Duodenal mucosa (tissue), 2 donors: ENCODE measurements around the gene CIITA.
"Not testable (repeated sequence)": the region's sequence is repeated elsewhere in the genome, so short reads cannot be mapped to it uniquely, and the experiment has no call there.

Experiments used
- H3K27ac ChIP-seq: one replicate; pipeline ENCODE4 v1.7.0; 2013; ENCODE audit warnings: low read depth, low read length
- H3K27me3 ChIP-seq, 2 donors: one replicate each; pipeline ENCODE4 v1.7.0; 2013; ENCODE audit warnings: low read length in 2 of 2, control low read depth in 1 of 2; ENCODE audit not compliant: insufficient read depth in 2 of 2, control insufficient read depth in 1 of 2
- H3K36me3 ChIP-seq, 2 donors: one replicate each; pipeline ENCODE4 v1.7.0; 2013; ENCODE audit warnings: low read length in 2 of 2, control low read depth in 1 of 2; ENCODE audit not compliant: insufficient read depth in 2 of 2, control insufficient read depth in 1 of 2
- H3K4me1 ChIP-seq, 2 donors: one replicate each; pipeline ENCODE4 v1.7.0; 2013; ENCODE audit warnings: low read length in 2 of 2, control low read depth in 1 of 2; ENCODE audit not compliant: insufficient read depth in 2 of 2, control insufficient read depth in 1 of 2
- H3K4me3 ChIP-seq, 2 donors: one replicate each; pipeline ENCODE4 v1.7.0; 2013; ENCODE audit warnings: low read length in 2 of 2, low read depth in 1 of 2
- H3K9ac ChIP-seq, 2 donors: one replicate each; pipeline ENCODE4 v1.7.0; 2013; ENCODE audit warnings: low read length in 2 of 2, low read depth in 1 of 2
- H3K9me3 ChIP-seq, 2 donors: one replicate each; pipeline ENCODE4 v1.7.0; 2013; ENCODE audit warnings: low read length in 2 of 2, control low read depth in 1 of 2; ENCODE audit not compliant: control insufficient read depth in 1 of 2

CIITA gene, protein sequence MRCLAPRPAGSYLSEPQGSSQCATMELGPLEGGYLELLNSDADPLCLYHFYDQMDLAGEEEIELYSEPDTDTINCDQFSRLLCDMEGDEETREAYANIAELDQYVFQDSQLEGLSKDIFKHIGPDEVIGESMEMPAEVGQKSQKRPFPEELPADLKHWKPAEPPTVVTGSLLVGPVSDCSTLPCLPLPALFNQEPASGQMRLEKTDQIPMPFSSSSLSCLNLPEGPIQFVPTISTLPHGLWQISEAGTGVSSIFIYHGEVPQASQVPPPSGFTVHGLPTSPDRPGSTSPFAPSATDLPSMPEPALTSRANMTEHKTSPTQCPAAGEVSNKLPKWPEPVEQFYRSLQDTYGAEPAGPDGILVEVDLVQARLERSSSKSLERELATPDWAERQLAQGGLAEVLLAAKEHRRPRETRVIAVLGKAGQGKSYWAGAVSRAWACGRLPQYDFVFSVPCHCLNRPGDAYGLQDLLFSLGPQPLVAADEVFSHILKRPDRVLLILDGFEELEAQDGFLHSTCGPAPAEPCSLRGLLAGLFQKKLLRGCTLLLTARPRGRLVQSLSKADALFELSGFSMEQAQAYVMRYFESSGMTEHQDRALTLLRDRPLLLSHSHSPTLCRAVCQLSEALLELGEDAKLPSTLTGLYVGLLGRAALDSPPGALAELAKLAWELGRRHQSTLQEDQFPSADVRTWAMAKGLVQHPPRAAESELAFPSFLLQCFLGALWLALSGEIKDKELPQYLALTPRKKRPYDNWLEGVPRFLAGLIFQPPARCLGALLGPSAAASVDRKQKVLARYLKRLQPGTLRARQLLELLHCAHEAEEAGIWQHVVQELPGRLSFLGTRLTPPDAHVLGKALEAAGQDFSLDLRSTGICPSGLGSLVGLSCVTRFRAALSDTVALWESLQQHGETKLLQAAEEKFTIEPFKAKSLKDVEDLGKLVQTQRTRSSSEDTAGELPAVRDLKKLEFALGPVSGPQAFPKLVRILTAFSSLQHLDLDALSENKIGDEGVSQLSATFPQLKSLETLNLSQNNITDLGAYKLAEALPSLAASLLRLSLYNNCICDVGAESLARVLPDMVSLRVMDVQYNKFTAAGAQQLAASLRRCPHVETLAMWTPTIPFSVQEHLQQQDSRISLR

DNA sequence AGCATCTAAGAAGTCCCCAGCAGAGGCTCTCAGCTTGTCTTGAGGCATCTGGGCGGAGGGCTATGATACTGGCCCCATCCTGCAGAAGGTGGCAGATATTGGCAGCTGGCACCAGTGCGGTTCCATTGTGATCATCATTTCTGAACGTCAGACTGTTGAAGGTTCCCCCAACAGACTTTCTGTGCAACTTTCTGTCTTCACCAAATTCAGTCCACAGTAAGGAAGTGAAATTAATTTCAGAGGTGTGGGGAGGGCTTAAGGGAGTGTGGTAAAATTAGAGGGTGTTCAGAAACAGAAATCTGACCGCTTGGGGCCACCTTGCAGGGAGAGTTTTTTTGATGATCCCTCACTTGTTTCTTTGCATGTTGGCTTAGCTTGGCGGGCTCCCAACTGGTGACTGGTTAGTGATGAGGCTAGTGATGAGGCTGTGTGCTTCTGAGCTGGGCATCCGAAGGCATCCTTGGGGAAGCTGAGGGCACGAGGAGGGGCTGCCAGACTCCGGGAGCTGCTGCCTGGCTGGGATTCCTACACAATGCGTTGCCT is at the start of gene CIITA:
Gene CIITA, plus strand, starts transcription at position 404 of the 543 bp plus-strand sequence. Its CDS starts 129 bp downstream, at position 533.
- H3K4me1 ChIP-seq = peaks cover 46 to 51% of the 10 kb centered on the region in 2 donors
- H3K4me3 ChIP-seq = peak within 1 kb of the TSS; percentile 87 to 88
- H3K9ac ChIP-seq = peak within 1 kb of the TSS; percentile 69 to 86
- no peaks in the 10 kb centered on the region for H3K36me3 ChIP-seq
- no peaks in the 10 kb centered on the region for H3K9me3 ChIP-seq
- H3K27ac ChIP-seq = no peak within 1 kb of the TSS
- H3K27me3 ChIP-seq = peaks cover 0 to 5% of the 10 kb centered on the region in 2 donors

GRCh38 chr16:10827691-10828341 is 49.2 kb upstream of the CIITA start:
- no peaks in the 10 kb centered on the region for H3K36me3 ChIP-seq
- peak overlapping the region; percentile 80 for H3K27ac ChIP-seq
- peaks cover 25 to 26% of the 10 kb centered on the region in 2 donors for H3K4me1 ChIP-seq
- no peaks in the 10 kb centered on the region for H3K9me3 ChIP-seq
- no peak overlapping the region for H3K4me3 ChIP-seq
- peak overlapping the region in 1 of 2 donors; percentile 44 for H3K9ac ChIP-seq
- H3K27me3 ChIP-seq = no peaks in the 10 kb centered on the region

- Histone ChIP-seq H3K4me1 (peaks cover 28 to 29% of the 10 kb centered on the region in 2 donors), H3K4me3 (peak overlapping the region; percentile 44 to 59), H3K27ac (peak overlapping the region; percentile 80), H3K9me3 (no peaks in the 10 kb centered on the region), H3K9ac (peak overlapping the region; percentile 3 to 44), H3K36me3 (no peaks in the 10 kb centered on the region), H3K27me3 (no peaks in the 10 kb centered on the region)
Measured at GRCh38 chr16:10828851-10829366, 48.1 kb upstream of the CIITA start.

GRCh38 chr16:10829390-10830098 is 47.5 kb upstream of the CIITA start:
- H3K9me3 ChIP-seq, H3K36me3 ChIP-seq, H3K27me3 ChIP-seq: not testable (repeated sequence)
- Histone ChIP-seq H3K4me3 (peak overlapping the region in 1 of 2 donors; percentile 59), H3K9ac (peak overlapping the region in 1 of 2 donors; percentile 44), H3K4me1 (peaks cover 32 to 35% of the 10 kb centered on the region in 2 donors), H3K27ac (peak overlapping the region; percentile 80)

- H3K27me3 ChIP-seq, H3K9me3 ChIP-seq, H3K36me3 ChIP-seq, H3K9ac ChIP-seq, H3K4me3 ChIP-seq: not testable (repeated sequence)
- peak overlapping the region; percentile 42 for H3K27ac ChIP-seq
- peaks cover 35 to 38% of the 10 kb centered on the region in 2 donors for H3K4me1 ChIP-seq
Measured at GRCh38 chr16:10830240-10830639, 46.8 kb upstream of the CIITA start.

GRCh38 chr16:10831894-10832886 is 44.8 kb upstream of the CIITA start:
- Histone ChIP-seq H3K27ac (no peak overlapping the region), H3K36me3 (no peaks in the 10 kb centered on the region), H3K9me3 (no peaks in the 10 kb centered on the region), H3K4me3 (no peak overlapping the region), H3K9ac (no peak overlapping the region), H3K4me1 (peaks cover 30 to 31% of the 10 kb centered on the region in 2 donors), H3K27me3 (no peaks in the 10 kb centered on the region)

DNA sequence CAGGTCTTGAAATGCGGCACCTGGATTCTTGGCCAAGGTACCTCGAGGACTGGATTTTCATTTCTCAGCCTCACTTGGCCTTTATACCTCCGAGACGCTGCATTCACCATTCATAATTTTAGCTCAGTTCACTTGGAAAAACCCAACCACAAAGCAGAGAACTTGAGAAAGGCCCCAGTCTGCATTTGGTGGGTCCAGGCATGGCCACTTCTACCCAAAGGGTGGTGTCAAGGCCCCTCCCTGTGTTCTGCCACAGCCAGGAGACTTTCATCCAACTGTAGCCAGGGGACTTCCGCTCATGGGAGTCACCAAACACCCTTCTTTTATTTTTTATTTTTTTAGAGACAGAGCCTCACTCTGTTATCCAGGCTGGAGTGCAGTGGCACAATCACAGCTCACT is 43.7 kb upstream of the CIITA start:
- peaks cover 21 to 23% of the 10 kb centered on the region in 2 donors for H3K4me1 ChIP-seq
- H3K27ac ChIP-seq = no peak overlapping the region
- no peak overlapping the region for H3K4me3 ChIP-seq
- no peak overlapping the region for H3K9ac ChIP-seq
- no peaks in the 10 kb centered on the region for H3K36me3 ChIP-seq
- H3K27me3 ChIP-seq = no peaks in the 10 kb centered on the region
- H3K9me3 ChIP-seq = no peaks in the 10 kb centered on the region

DNA sequence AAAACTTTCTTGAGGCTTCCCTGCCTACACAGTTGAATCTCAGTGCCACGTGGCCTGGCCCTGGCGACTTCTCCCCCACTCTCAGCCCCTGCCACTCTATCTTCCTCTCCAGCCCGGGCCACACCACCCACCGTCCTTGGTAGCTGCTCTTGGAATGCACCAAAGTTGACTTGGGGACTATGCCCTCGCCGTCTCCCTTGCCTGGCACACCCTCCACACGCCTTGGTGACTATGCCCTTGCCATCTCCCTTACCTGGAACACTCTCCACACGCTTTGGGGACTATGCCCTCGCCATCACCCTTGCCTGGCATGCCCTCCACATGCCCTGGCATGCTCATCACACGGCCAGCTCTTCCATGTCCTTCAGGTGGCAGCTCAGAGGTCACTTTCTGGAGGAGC is 42.9 kb upstream of the CIITA start:
- Histone ChIP-seq H3K27ac (no peak overlapping the region), H3K4me3 (no peak overlapping the region), H3K36me3 (no peaks in the 10 kb centered on the region), H3K27me3 (no peaks in the 10 kb centered on the region), H3K9me3 (no peaks in the 10 kb centered on the region), H3K9ac (no peak overlapping the region), H3K4me1 (peaks cover 13 to 14% of the 10 kb centered on the region in 2 donors)
